Mesothelial cell of epicardium (in vitro differentiated cells): ENCODE data around the gene XAGE2. TPM values are rescaled to one million over a fixed set of nuclear protein-coding genes. Genes with fewer than 3 reads are reported as not detected.

Experiments
- DNase-seq, 2 experiments: peaks; one replicate each; pipeline ENCODE4 v3.0.0; 2021; ENCODE audit warnings: low spot score in 2 of 2; ENCODE audit not compliant: unreplicated experiment in 2 of 2
- H3K27ac Mint-ChIP-seq: 2 replicates; pipeline ENCODE4 v1.8.0; 2021; ENCODE audit warnings: mixed read lengths
- H3K27me3 Mint-ChIP-seq: 2 replicates; pipeline ENCODE4 v1.8.0; 2021; ENCODE audit warnings: low read depth, mixed read lengths
- H3K36me3 Mint-ChIP-seq: 2 replicates; pipeline ENCODE4 v1.8.0; 2021; ENCODE audit warnings: mixed read lengths
- H3K4me1 Mint-ChIP-seq: 2 replicates; pipeline ENCODE4 v1.8.0; 2021; ENCODE audit warnings: mixed read lengths
- H3K4me3 Mint-ChIP-seq: 2 replicates; pipeline ENCODE4 v1.8.0; 2021; ENCODE audit warnings: mild to moderate bottlenecking, moderate library complexity, mixed read lengths
- H3K9me3 Mint-ChIP-seq: 2 replicates; pipeline ENCODE4 v1.8.0; 2021; ENCODE audit warnings: mixed read lengths
- total RNA-seq: library from RNA; stranded (reverse); gene quantifications from 3 replicates; pipeline ENCODE4 v1.2.1, GENCODE V29; 2021
- TF ChIP-seq, protein P1 (sequence below): fragments of 200-600 bp; sonication (generic); IDR thresholded peaks from one replicate; pipeline ENCODE4 v1.5.0; 2021; ENCODE audit warnings: antibody characterized with exemption; ENCODE audit not compliant: unreplicated experiment

Gene XAGE2
- total RNA-seq, 1 donor from 2014 or later, result 15.3 TPM

DNA sequence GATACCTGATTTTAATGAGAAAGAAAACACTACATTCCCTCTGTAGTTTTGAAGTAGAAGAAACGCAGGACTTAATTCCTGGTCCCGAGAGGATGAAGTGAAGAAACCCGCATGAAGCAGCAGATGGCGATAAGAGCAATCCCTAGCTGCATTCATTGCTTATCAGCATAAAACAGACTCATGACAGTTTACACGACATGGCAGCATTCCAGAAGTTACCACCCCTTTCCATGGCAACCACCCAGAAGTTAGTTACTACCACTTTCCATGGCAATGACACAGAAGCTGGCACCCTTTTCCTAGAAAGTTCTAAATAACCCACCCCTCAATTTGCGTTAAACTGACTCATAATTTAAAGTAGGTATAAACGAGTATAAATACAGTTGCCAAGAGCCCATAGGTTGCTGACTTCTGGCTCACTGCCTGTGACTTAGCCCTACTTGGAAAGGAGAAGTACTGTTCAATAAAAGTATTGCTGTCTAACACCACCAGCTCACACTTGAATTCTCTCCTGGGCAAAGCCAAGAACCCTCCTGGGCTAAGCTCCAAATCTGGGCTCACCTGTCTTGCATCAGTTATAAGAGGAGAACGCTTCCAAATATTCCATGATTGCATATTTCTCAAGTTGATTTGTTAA, 5.5 kb upstream of the XAGE2 start:
- no peak overlapping the region for H3K27ac Mint-ChIP-seq
- H3K36me3 Mint-ChIP-seq, result no peaks in the 10 kb centered on the region
- no peak overlapping the region for H3K4me3 Mint-ChIP-seq
- peaks cover 26% of the 10 kb centered on the region for H3K9me3 Mint-ChIP-seq
- H3K4me1 Mint-ChIP-seq, result peaks cover 4% of the 10 kb centered on the region
- no peaks in the 10 kb centered on the region for H3K27me3 Mint-ChIP-seq
- TF ChIP-seq, protein P1, sequence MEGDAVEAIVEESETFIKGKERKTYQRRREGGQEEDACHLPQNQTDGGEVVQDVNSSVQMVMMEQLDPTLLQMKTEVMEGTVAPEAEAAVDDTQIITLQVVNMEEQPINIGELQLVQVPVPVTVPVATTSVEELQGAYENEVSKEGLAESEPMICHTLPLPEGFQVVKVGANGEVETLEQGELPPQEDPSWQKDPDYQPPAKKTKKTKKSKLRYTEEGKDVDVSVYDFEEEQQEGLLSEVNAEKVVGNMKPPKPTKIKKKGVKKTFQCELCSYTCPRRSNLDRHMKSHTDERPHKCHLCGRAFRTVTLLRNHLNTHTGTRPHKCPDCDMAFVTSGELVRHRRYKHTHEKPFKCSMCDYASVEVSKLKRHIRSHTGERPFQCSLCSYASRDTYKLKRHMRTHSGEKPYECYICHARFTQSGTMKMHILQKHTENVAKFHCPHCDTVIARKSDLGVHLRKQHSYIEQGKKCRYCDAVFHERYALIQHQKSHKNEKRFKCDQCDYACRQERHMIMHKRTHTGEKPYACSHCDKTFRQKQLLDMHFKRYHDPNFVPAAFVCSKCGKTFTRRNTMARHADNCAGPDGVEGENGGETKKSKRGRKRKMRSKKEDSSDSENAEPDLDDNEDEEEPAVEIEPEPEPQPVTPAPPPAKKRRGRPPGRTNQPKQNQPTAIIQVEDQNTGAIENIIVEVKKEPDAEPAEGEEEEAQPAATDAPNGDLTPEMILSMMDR, result no peak
- no peak for DNase-seq

DNA sequence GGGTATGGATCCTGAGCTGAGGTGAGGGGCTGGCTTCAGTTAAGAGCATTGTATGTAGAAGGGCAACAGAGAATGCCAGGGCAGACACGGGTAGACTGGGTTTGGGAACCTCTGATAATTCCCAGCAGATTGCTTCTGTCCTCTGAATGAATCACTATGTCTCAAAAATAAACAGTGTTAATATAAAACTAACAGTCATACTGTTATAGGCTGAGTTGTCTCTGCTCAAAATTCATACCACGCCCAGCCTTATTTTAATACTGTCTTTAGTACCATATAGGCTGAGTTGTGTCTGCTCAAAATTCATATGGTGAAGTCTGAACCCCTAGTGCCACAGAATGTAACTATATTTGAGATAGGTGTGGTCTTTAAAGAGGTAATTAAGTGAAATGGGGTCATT, 10.0 kb downstream of the XAGE2 start:
- no peak overlapping the region for H3K4me3 Mint-ChIP-seq
- no peaks in the 10 kb centered on the region for H3K4me1 Mint-ChIP-seq
- no peaks in the 10 kb centered on the region for H3K27me3 Mint-ChIP-seq
- H3K36me3 Mint-ChIP-seq, result no peaks in the 10 kb centered on the region
- TF ChIP-seq, protein P1, result no peak
- H3K9me3 Mint-ChIP-seq, result peaks cover 8% of the 10 kb centered on the region
- DNase-seq, result no peak
- no peak overlapping the region for H3K27ac Mint-ChIP-seq

DNA sequence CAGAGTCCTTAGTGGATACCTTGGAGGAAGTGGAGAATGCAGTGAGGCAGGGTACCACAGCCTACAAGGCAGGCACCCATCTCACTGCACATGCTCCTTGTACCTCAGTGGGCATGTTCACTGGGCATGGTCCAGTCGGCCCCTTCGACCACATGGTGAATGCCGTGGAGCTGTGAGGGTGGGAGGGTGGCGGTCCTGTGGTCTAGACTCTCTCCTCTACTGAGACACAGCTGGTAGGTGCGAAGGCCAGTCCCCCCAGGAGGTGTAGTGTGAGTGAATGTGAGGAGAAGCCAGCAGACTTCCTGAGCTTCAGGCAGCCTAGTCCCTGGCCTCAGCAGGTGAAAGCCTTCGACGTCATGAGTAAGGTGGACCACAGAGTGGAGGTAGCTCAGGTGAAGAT, 12.2 kb downstream of the XAGE2 start:
- no peaks in the 10 kb centered on the region for H3K4me1 Mint-ChIP-seq
- no peak for DNase-seq
- H3K27me3 Mint-ChIP-seq, result no peaks in the 10 kb centered on the region
- peaks cover 8% of the 10 kb centered on the region for H3K9me3 Mint-ChIP-seq
- no peak overlapping the region for H3K4me3 Mint-ChIP-seq
- TF ChIP-seq, protein P1, result no peak
- no peaks in the 10 kb centered on the region for H3K36me3 Mint-ChIP-seq
- no peak overlapping the region for H3K27ac Mint-ChIP-seq

DNA sequence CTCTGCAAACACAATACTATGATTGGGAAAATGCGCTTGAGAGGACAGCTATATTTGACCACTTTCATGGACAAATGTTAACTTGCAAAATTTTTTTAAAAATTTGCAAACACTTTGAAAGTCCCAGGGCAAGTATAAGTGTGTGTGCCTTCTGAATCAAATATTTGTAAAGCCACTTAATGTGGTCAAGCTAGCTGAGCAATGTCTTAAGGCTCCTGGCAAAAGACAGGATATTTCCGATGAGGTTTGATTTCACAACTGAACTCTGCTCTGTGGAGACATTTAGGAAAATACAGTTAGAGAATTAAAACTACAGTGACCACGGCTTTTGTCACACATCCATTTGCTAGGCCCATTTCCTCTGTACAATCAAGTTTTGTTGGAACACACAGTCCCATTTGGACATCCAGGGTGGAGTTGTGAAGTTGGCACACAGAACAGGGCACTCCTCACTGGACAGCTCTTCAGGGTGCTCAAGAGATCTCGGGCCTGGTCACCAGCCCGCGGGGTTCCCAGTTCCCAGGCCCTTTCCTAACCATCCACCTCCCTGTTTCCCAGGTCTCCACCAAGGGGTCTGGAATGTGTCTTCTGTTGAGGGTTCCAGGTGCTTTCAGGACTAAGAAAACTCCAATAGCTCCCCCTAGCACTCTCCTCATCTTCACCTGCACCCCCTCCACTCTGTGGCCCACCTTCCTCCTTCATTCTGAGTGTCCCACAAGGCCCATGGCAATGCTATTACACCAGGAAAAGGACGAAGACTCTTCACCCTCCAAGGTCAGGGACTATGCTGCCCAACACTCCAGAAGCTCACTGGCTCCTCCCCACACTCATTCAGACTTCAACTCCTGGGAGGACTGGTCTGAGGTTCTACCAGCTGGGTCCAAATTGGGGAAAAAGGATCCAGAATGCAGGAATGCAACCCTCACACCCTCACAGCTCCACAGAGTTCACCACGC, 41.9 kb downstream of the XAGE2 start:
- TF ChIP-seq, protein P1, result no peak

DNA sequence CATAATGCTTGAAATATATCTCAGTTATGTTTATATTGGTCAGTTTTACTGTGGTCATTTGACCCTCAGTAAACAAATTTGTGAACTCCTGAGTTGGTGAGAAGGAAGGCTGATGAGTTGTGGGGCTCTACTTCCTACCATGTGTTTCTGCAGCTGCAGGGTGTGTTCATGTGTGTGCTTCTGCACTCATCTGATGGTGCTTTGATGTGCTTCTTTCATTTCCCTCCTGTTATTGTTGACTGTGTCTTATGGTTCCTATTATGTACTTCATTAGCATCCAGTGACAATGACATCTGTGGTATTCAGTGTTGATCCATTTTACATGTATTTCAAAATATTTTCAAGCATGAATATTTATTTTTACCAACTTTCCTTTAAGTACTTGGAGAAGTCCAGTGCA, 46.5 kb downstream of the XAGE2 start:
- H3K27ac Mint-ChIP-seq, result no peak overlapping the region
- no peaks in the 10 kb centered on the region for H3K27me3 Mint-ChIP-seq
- H3K4me1 Mint-ChIP-seq, result no peaks in the 10 kb centered on the region
- peaks cover 25% of the 10 kb centered on the region for H3K9me3 Mint-ChIP-seq
- no peak for DNase-seq
- H3K4me3 Mint-ChIP-seq, result no peak overlapping the region
- TF ChIP-seq, protein P1, result no peak
- H3K36me3 Mint-ChIP-seq, result no peaks in the 10 kb centered on the region

More for the DNA sequence above, 41.9 kb downstream of the XAGE2 start:
- no peak overlapping the region for H3K4me3 Mint-ChIP-seq
- no peak overlapping the region for H3K27ac Mint-ChIP-seq
- peaks cover 18% of the 10 kb centered on the region for H3K9me3 Mint-ChIP-seq
- H3K36me3 Mint-ChIP-seq, result no peaks in the 10 kb centered on the region
- no peaks in the 10 kb centered on the region for H3K4me1 Mint-ChIP-seq
- DNase-seq, result no peak
- peaks cover 2% of the 10 kb centered on the region for H3K27me3 Mint-ChIP-seq
